HepG2 (cell line): ENCODE results near the gene RNF126. TPM values are rescaled to one million over a fixed set of nuclear protein-coding genes. Genes with fewer than 3 reads are reported as not detected.

Experiments
- ARID4A ChIP-seq: sonication (generic); formaldehyde crosslinking; IDR thresholded peaks from 2 replicates; pipeline ENCODE4 v1.5.0; 2020; ENCODE audit warnings: mild to moderate bottlenecking, missing genetic modification reagents, borderline replicate concordance
- ETV6 ChIP-seq: sonication (generic); formaldehyde crosslinking; conservative IDR thresholded peaks from 2 replicates; pipeline ENCODE4 v1.4.0; 2020; ENCODE audit warnings: missing genetic modification reagents
- HNF1B ChIP-seq: sonication (generic); formaldehyde crosslinking; IDR thresholded peaks from 2 replicates; pipeline ENCODE4 v1.5.1; 2020; ENCODE audit warnings: mild to moderate bottlenecking, moderate library complexity, missing genetic modification reagents
- NCOR1 ChIP-seq: fragments of 200-600 bp; sonication (generic); IDR thresholded peaks from 2 replicates; pipeline ENCODE4 v1.7.0; 2017; ENCODE audit warnings: antibody characterized with exemption, low read length, borderline replicate concordance
- NFIB ChIP-seq: sonication (generic); formaldehyde crosslinking; IDR thresholded peaks from 2 replicates; pipeline ENCODE4 v1.9.0; 2021; ENCODE audit warnings: missing genetic modification reagents, mild to moderate bottlenecking, borderline replicate concordance
- NR2C2 ChIP-seq: sonication (generic); formaldehyde crosslinking; IDR thresholded peaks from 2 replicates; pipeline ENCODE4 v1.4.0; 2020; ENCODE audit warnings: missing genetic modification reagents, mild to moderate bottlenecking, moderate library complexity, borderline replicate concordance
- POGZ ChIP-seq: sonication (generic); formaldehyde crosslinking; IDR thresholded peaks from 2 replicates; pipeline ENCODE4 v1.4.0; 2020; ENCODE audit warnings: mild to moderate bottlenecking, missing genetic modification reagents
- POLR2AphosphoS5 ChIP-seq: IDR thresholded peaks from 2 replicates; pipeline ENCODE4 v1.6.1; 2012; ENCODE audit warnings: low read depth, low read length
- POLR2G ChIP-seq: fragments of 200-400 bp; formaldehyde crosslinking; IDR thresholded peaks from 2 replicates; pipeline ENCODE4 v1.6.1; 2018; ENCODE audit warnings: mild to moderate bottlenecking, low read depth, low read length, moderate library complexity
- PRDM10 ChIP-seq: sonication (generic); formaldehyde crosslinking; IDR thresholded peaks from 2 replicates; pipeline ENCODE4 v1.4.0; 2020; ENCODE audit warnings: low read depth, missing genetic modification reagents
- TBX2 ChIP-seq: sonication (generic); formaldehyde crosslinking; IDR thresholded peaks from 2 replicates; pipeline ENCODE4 v1.5.0; 2020; ENCODE audit warnings: missing genetic modification reagents, mild to moderate bottlenecking, borderline replicate concordance
- ZBTB7A ChIP-seq: sonication (generic); formaldehyde crosslinking; IDR thresholded peaks from 2 replicates; pipeline ENCODE4 v1.8.0; 2022; ENCODE audit warnings: mild to moderate bottlenecking, missing genetic modification reagents
- ZIK1 ChIP-seq: sonication (generic); formaldehyde crosslinking; IDR thresholded peaks from 2 replicates; pipeline ENCODE4 v1.5.0; 2020; ENCODE audit warnings: mild to moderate bottlenecking, low read depth, missing genetic modification reagents, borderline replicate concordance
- ZKSCAN8 ChIP-seq: IDR thresholded peaks from 2 replicates; pipeline ENCODE4 v1.6.1; 2016; ENCODE audit warnings: borderline replicate concordance, missing genetic modification reagents, missing compliant biosample characterization
- ZNF232 ChIP-seq: sonication (generic); formaldehyde crosslinking; IDR thresholded peaks from 2 replicates; pipeline ENCODE4 v1.4.0; 2020; ENCODE audit warnings: missing genetic modification reagents, borderline replicate concordance
- ZNF547 ChIP-seq: sonication (generic); formaldehyde crosslinking; IDR thresholded peaks from 2 replicates; pipeline ENCODE4 v1.5.1; 2020; ENCODE audit warnings: mild to moderate bottlenecking, missing genetic modification reagents
- ZNF562 ChIP-seq: sonication (generic); formaldehyde crosslinking; IDR thresholded peaks from 2 replicates; pipeline ENCODE4 v1.8.0; 2022; ENCODE audit warnings: missing genetic modification reagents, borderline replicate concordance
- ZNF773 ChIP-seq: sonication (generic); formaldehyde crosslinking; IDR thresholded peaks from 2 replicates; pipeline ENCODE4 v1.4.0; 2020; ENCODE audit warnings: missing genetic modification reagents, borderline replicate concordance
- ZNF776 ChIP-seq: sonication (generic); formaldehyde crosslinking; IDR thresholded peaks from 2 replicates; pipeline ENCODE4 v1.4.0; 2020; ENCODE audit warnings: mild to moderate bottlenecking, missing genetic modification reagents
- polyA plus RNA-seq, 8 experiments: library from polyadenylated mRNA; depleted of rRNA in 3 of 8; stranded (reverse) in 7 of 8; unstranded in 1 of 8; fragments of >200 nt; fragmentation: Illumina TruSeq in 4 of 8; extraction: Trizol in 4 of 8; gene quantifications; 2 replicates each; pipeline versions ENCODE4 v1.2.1 to v1.2.3, GENCODE V29; 2011 to 2016; ENCODE audit warnings: low read depth in 4 of 8, missing spikeins in 1 of 8, mixed read lengths in 1 of 8; ENCODE audit not compliant: insufficient read depth in 1 of 8
- total RNA-seq, 5 experiments: library from RNA; depleted of rRNA; stranded (reverse); fragments of >200 nt; fragmentation: Illumina TruSeq; extraction: Trizol; gene quantifications; 2 replicates each; pipeline ENCODE4 v1.2.3, GENCODE V29; 2016; ENCODE audit warnings: low read depth in 1 of 5

RNF126 gene
- total and polyA plus RNA-seq, 2 of the 13 experiments (the other 11 are each of a cell fraction or from before 2014, with no cell fraction given) = 23.2 to 34.0 TPM

- TF ChIP-seq ZBTB7A = no peak
- peak; percentile 55 for TF ChIP-seq POLR2AphosphoS5
- TF ChIP-seq ZNF776 = 0 out of 2 replicates have a peak, but pooled peaks have one; percentile 50
- no peak for TF ChIP-seq ETV6 (CRISPR knock-in tag)
- TF ChIP-seq ZIK1 = peak; percentile 18; the same call in 1 of the 2 replicates
- no peak; the same call in 1 of the 2 replicates for TF ChIP-seq ZNF547
- peak; percentile 71 for TF ChIP-seq POLR2G
- TF ChIP-seq NFIB (CRISPR knock-in tag) = no peak
- peak; percentile 53; the same call in 1 of the 2 replicates for TF ChIP-seq ARID4A
- TF ChIP-seq ZNF773 = 0 out of 2 replicates have a peak, but pooled peaks have one; percentile 43
- peak; percentile 39; the same call in 1 of the 2 replicates for TF ChIP-seq HNF1B (CRISPR knock-in tag)
- TF ChIP-seq ZKSCAN8 (CRISPR knock-in tag) = no peak
- TF ChIP-seq NCOR1 = no peak
- TF ChIP-seq NR2C2 (CRISPR knock-in tag) = peak; percentile 55
- TF ChIP-seq ZNF232 (CRISPR knock-in tag) = peak; percentile 47; the same call in 1 of the 2 replicates
- peak; percentile 60; the same call in 1 of the 2 replicates for TF ChIP-seq TBX2
- TF ChIP-seq ZNF562 (CRISPR knock-in tag) = 0 out of 2 replicates have a peak, but pooled peaks have one; percentile 34
- TF ChIP-seq POGZ (CRISPR knock-in tag) = 0 out of 2 replicates have a peak, but pooled peaks have one; percentile 20
- peak; percentile 34; the same call in 1 of the 2 replicates for TF ChIP-seq PRDM10 (CRISPR knock-in tag)
Observed at GRCh38 chr19:662962-663681, at the start of gene RNF126 (continued).
